ENCODE results near the gene TMUB1.

TMUB1 gene

GRCh38 chr7:151057989-151058780 is 25.1 kb downstream of the TMUB1 start:
- H3K4me3 ChIP-seq (ENCODE audit: low read depth, low read length), result peak overlapping the region; percentile 90
- TF ChIP-seq CTCF (IDR thresholded peaks at IDR 0.05; ENCODE audit: control insufficient read depth, extremely low read depth, insufficient read depth), result no peak
- DNase-seq (ENCODE audit: low read depth), result peak; percentile 100

- TF ChIP-seq CTCF (IDR thresholded peaks at IDR 0.05; ENCODE audit: control insufficient read depth, extremely low read depth, insufficient read depth), result no peak
- H3K4me3 ChIP-seq (ENCODE audit: low read depth, low read length), result peak within 1 kb of the TSS; percentile 90
- DNase-seq (ENCODE audit: low read depth), result no peak
Measured at GRCh38 chr7:151057506-151057988, 25.7 kb downstream of the TMUB1 start, which contains the start of gene CDK5. Gene CDK5, minus strand, starts transcription at chr7:151057897. Its CDS starts 49 bp downstream, at chr7:151057848.

DNA sequence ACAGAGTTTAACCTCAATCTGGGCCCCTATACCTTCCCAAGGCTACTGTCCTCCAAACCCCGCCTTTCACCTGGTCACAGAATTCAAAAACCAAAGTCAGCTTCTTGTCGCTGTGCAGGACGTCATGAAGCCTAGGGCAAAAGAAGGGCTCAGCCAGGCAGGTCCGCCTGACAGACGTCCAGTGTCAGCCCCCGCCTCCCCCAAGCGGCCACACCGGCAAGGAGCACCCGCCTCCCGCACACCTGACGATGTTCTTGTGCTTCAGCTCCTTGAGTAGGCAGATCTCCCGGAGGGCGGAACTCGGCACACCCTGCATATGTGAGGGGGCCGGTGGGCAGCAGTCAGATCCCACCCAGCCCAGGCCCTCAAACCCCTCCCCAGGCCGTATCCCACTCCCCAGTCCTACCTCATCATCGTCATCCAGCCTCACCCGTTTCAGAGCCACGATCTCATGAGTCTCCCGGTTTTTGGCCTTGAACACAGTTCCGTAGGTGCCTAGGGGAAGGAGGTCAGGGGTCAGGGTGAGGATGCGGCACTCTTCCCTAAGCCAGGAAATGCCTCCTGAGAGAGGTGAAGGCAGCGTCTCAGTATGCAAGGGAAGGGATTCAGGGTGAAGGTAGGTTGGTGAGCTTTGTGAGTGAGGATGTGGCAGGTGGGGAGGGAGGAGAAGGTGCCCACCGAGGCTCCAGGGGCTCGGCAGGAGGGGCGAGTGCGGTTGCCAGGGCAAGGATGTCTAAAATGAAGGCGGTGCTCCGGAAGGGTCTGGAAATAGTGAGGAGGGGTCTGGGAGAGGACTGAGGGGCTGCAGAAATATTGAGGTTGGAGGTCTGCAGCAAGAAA is 26.4 kb downstream of the TMUB1 start:
- no peak for DNase-seq (ENCODE audit: low read depth)
- TF ChIP-seq CTCF (IDR thresholded peaks at IDR 0.05; ENCODE audit: control insufficient read depth, extremely low read depth, insufficient read depth), result no peak
- peak overlapping the region; percentile 90 for H3K4me3 ChIP-seq (ENCODE audit: low read depth, low read length)

DNA sequence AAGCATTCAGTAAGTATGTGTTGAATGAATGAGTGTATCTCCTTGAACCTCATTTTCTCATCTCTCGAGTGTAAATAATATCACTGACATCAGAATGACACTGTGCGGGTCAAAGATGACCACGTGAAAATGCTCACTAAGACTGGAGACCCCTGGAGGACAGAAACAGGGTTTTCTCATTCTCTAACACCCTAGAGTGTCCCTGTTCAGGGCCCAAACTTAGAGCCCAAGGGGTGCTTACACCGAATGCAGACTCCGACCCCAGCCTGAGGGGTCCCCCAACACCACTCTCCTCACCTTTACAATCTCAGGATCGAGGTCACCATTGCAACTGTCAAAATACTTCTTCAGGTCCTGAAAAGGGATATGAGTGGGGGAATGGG is 27.0 kb downstream of the TMUB1 start:
- DNase-seq (ENCODE audit: low read depth), result no peak
- TF ChIP-seq CTCF (IDR thresholded peaks at IDR 0.05; ENCODE audit: control insufficient read depth, extremely low read depth, insufficient read depth), result no peak
- H3K4me3 ChIP-seq (ENCODE audit: low read depth, low read length), result no peak overlapping the region

DNA sequence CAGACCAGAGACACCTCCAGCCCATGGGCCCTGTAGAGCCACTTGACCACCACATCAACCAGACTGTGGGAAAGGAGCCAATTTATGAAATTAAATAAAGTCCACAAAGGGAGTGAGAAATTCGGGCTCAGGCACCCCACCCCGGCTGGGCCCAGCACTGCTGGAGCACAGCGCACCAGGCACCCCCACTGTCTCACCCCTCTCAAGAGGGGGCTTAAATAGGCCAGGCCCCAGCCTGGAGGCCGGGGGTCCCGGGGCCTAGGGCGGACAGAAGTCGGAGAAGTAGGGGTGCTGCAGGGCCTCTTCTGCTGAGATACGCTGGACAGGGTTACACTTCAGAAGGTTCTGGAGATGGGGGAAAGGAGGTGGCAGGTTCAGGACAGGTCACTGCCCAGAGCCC is 29.5 kb downstream of the TMUB1 start:
- H3K4me3 ChIP-seq (ENCODE audit: low read depth, low read length), result no peak overlapping the region
- no peak for DNase-seq (ENCODE audit: low read depth)
- TF ChIP-seq CTCF (IDR thresholded peaks at IDR 0.05; ENCODE audit: control insufficient read depth, extremely low read depth, insufficient read depth), result no peak

DNA sequence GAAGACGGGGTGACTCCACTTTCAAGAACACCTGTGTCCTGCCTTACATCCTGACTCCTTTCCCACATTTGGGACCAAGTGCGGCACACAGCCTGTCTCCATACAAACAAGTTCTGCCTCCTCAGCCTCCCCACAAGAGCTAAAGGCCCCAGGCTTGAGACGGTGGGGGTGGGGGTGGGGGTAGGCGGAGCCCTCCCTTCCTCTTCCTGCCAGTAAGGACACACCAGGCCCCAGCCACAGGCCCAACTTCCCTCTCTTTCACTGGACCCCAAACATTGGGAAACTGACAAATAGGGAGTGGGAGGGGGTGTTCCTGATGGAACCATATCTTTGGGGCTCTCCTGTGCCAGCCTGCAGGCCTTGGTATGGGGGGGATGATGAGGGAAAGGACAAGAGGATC is 30.2 kb downstream of the TMUB1 start:
- no peak for TF ChIP-seq CTCF (IDR thresholded peaks at IDR 0.05; ENCODE audit: control insufficient read depth, extremely low read depth, insufficient read depth)
- H3K4me3 ChIP-seq (ENCODE audit: low read depth, low read length), result no peak overlapping the region
- DNase-seq (ENCODE audit: low read depth), result no peak
